Left lung (tissue), 10 donors: Measurements from ENCODE around the gene C1GALT1. TPM values are rescaled to one million over a fixed set of nuclear protein-coding genes. Genes with fewer than 3 reads are reported as not detected.

Source experiments
- ATAC-seq: fragments of 200-7000 bp; cut with Tn5 transposase; one replicate; pipeline ENCODE4 v1.9.1; 2020; ENCODE audit warnings: moderate library complexity
- DNase-seq, 4 donors: peaks; one replicate each; pipeline ENCODE4 v3.0.0-alpha.2; 2013 to 2020
- H3K27ac ChIP-seq, 2 donors: fragments of 200-600 bp; sonication (generic) in 1 of 2; one replicate each; pipeline versions ENCODE4 v1.5.0 to v1.8.0; 2020 to 2021
- H3K27me3 ChIP-seq, 2 donors: fragments of 200-600 bp; sonication (generic) in 1 of 2; one replicate each; pipeline versions ENCODE4 v1.5.0 to v1.8.0; 2020 to 2021
- H3K36me3 ChIP-seq, 2 donors: fragments of 200-600 bp; sonication (generic) in 1 of 2; one replicate each; pipeline versions ENCODE4 v1.5.0 to v1.8.0; 2020 to 2021
- H3K4me1 ChIP-seq, 2 donors: fragments of 200-600 bp; one replicate each; pipeline ENCODE4 v1.8.0; 2021
- H3K4me3 ChIP-seq, 2 donors: fragments of 200-600 bp; sonication (generic) in 1 of 2; one replicate each; pipeline versions ENCODE4 v1.5.0 to v1.8.0; 2020 to 2021; ENCODE audit warnings: mild to moderate bottlenecking in 1 of 2
- H3K9me3 ChIP-seq, 2 donors: fragments of 200-600 bp; sonication (generic) in 1 of 2; one replicate each; pipeline versions ENCODE4 v1.5.0 to v1.8.0; 2020 to 2021
- intact Hi-C, 2 donors: fragments of 100-400 bp; cut with DNase I; formaldehyde crosslinking; loops; one replicate each; pipeline versions ENCODE4 v1.11.2 to v1.14.2; 2022
- polyA plus RNA-seq, 6 donors: library from polyadenylated mRNA; unstranded; fragments of 120-200 nt; gene quantifications; one replicate each; pipeline ENCODE4 v1.2.1, GENCODE V29; 2013; ENCODE audit not compliant: insufficient read length in 6 of 6
- total RNA-seq, 2 donors: library from RNA; stranded (reverse); fragmentation: NEBNext Ultra II Directional; extraction: Animal tissue kit (Norgen Biotek cat#: 25700); gene quantifications; one replicate each; pipeline ENCODE4 v1.2.1, GENCODE V29; 2021
- TF ChIP-seq, protein P1 (sequence below), 2 donors: fragments of 200-600 bp; sonication (generic) in 1 of 2; IDR thresholded peaks; one replicate each; pipeline versions ENCODE4 v1.5.0 to v1.8.0; 2021; ENCODE audit warnings: antibody characterized with exemption in 2 of 2
- donor health status: DM: no; HTN: yes; CAD: no.
- donor health status: DM: no; HTN: no; CAD: no.

The C1GALT1 gene
- total and polyA plus RNA-seq, 8 donors: 14.0 to 39.3 (median 24.7) TPM

- no peaks in the 10 kb centered on the region for H3K27me3 ChIP-seq
- DNase-seq (no peak), ATAC-seq (no peak)
- intact Hi-C loops: no loop called here
- peaks cover 0 to 12% of the 10 kb centered on the region in 2 donors for H3K36me3 ChIP-seq
- H3K4me1 ChIP-seq: no peaks in the 10 kb centered on the region
- H3K4me3 ChIP-seq: no peak overlapping the region
- H3K27ac ChIP-seq: no peak overlapping the region
- H3K9me3 ChIP-seq: no peaks in the 10 kb centered on the region
- TF ChIP-seq, protein P1, sequence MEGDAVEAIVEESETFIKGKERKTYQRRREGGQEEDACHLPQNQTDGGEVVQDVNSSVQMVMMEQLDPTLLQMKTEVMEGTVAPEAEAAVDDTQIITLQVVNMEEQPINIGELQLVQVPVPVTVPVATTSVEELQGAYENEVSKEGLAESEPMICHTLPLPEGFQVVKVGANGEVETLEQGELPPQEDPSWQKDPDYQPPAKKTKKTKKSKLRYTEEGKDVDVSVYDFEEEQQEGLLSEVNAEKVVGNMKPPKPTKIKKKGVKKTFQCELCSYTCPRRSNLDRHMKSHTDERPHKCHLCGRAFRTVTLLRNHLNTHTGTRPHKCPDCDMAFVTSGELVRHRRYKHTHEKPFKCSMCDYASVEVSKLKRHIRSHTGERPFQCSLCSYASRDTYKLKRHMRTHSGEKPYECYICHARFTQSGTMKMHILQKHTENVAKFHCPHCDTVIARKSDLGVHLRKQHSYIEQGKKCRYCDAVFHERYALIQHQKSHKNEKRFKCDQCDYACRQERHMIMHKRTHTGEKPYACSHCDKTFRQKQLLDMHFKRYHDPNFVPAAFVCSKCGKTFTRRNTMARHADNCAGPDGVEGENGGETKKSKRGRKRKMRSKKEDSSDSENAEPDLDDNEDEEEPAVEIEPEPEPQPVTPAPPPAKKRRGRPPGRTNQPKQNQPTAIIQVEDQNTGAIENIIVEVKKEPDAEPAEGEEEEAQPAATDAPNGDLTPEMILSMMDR (IDR thresholded peaks at IDR 0.05): no peak
These were observed 38.5 kb downstream of the C1GALT1 start for GRCh38 chr7:7220821-7221220.

- Histone ChIP-seq H3K36me3 (peaks cover 0 to 6% of the 10 kb centered on the region in 2 donors), H3K4me1 (no peaks in the 10 kb centered on the region), H3K4me3 (no peak overlapping the region), H3K27me3 (no peaks in the 10 kb centered on the region), H3K27ac (no peak overlapping the region), H3K9me3 (no peaks in the 10 kb centered on the region)
- no peak for ATAC-seq
- DNase-seq: no peak
- intact Hi-C loops: no loop called here
- TF ChIP-seq, protein P1 (IDR thresholded peaks at IDR 0.05): no peak
These were observed 39.3 kb downstream of the C1GALT1 start for GRCh38 chr7:7221599-7222038.

DNA sequence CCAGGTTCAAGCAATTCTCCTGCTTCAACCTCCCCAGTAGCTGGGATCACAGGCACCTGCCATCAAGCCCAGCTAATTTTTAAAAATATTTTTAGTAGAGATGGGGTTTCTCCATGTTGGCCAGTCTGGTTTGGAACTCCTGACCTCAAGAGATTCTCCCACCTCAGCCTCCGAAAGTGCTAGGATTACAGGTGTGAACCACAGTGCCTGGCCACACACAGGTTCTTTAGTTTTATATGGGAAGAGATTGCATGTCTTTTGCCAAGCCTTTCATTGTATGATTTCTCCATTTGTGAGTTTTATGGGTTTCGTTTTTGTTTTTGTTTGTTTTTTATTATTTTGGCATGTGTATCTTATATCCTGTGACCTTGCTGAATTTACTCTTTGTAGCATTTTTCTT is 40.9 kb downstream of the C1GALT1 start:
- DNase-seq: no peak
- intact Hi-C loops: no loop called here
- peaks cover 0 to 2% of the 10 kb centered on the region in 2 donors for H3K9me3 ChIP-seq
- no peak overlapping the region for H3K4me3 ChIP-seq
- no peaks in the 10 kb centered on the region for H3K36me3 ChIP-seq
- TF ChIP-seq, protein P1 (IDR thresholded peaks at IDR 0.05): no peak
- no peaks in the 10 kb centered on the region for H3K27me3 ChIP-seq
- ATAC-seq: no peak
- no peak overlapping the region for H3K27ac ChIP-seq
- peaks cover 0 to under 1% of the 10 kb centered on the region in 2 donors for H3K4me1 ChIP-seq

GRCh38 chr7:7226407-7226806 is 44.1 kb downstream of the C1GALT1 start:
- TF ChIP-seq, protein P1 (IDR thresholded peaks at IDR 0.05): no peak
- Histone ChIP-seq H3K36me3 (no peaks in the 10 kb centered on the region), H3K4me1 (peaks cover 0 to 6% of the 10 kb centered on the region in 2 donors), H3K9me3 (peaks cover 0 to 11% of the 10 kb centered on the region in 2 donors), H3K4me3 (no peak overlapping the region), H3K27ac (no peak overlapping the region), H3K27me3 (no peaks in the 10 kb centered on the region)
- DNase-seq (no peak), ATAC-seq (peak; percentile 65)
- intact Hi-C loops: no loop called here

GRCh38 chr7:7228472-7228871 is 46.1 kb downstream of the C1GALT1 start:
- Histone ChIP-seq H3K36me3 (no peaks in the 10 kb centered on the region), H3K27ac (no peak overlapping the region), H3K27me3 (no peaks in the 10 kb centered on the region), H3K4me3 (no peak overlapping the region), H3K4me1 (peaks cover 0 to 6% of the 10 kb centered on the region in 2 donors), H3K9me3 (peaks cover 0 to 12% of the 10 kb centered on the region in 2 donors)
- no peak for DNase-seq
- TF ChIP-seq, protein P1 (IDR thresholded peaks at IDR 0.05): no peak
- peak; percentile 40 for ATAC-seq
- intact Hi-C loops: no loop called here
